HG03196 (cell line): ENCODE results near the gene PACS2.
A peak's percentile ranks its signal among the peaks of the same experiment; 100 is the strongest.
"Not testable (repeated sequence)": the region's sequence is repeated elsewhere in the genome, so short reads cannot be mapped to it uniquely, and the experiment has no call there.

Experiments used
- ATAC-seq: cut with Tn5 transposase; IDR thresholded peaks from one replicate; pipeline ENCODE4 v1.9.1; 2021; ENCODE audit not compliant: unreplicated experiment

PACS2 gene

GRCh38 chr14:105314287-105315200 is at the start of gene PACS2:
Gene PACS2 (plus strand): TSS chr14:105314748. CDS start chr14:105314919, 171 bp downstream.
- ATAC-seq: peak; percentile 62

GRCh38 chr14:105267820-105268548 is 46.6 kb upstream of the PACS2 start:
- ATAC-seq: no peak

- no peak for ATAC-seq
These were observed 45.7 kb upstream of the PACS2 start for GRCh38 chr14:105268736-105269354.

DNA sequence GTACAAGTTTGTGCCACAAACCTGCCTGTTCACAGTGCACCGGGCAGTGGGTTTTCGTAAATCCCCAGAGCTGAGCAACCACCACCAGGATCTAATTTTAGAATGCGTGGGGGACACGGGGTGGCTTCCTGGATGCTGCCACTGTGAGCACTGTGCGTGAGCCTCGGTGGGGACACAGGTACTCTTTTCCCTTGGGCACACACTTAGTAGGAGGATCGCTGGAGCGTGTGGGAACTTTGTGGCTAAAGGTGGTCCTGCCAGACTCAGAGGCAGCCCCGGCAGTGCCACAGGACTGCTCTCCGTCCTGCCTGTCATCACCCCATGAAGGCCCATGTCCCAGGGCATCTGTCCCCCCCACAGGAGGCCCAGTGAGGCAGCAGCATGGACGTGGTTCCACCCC is 45.1 kb upstream of the PACS2 start:
- ATAC-seq: no peak

DNA sequence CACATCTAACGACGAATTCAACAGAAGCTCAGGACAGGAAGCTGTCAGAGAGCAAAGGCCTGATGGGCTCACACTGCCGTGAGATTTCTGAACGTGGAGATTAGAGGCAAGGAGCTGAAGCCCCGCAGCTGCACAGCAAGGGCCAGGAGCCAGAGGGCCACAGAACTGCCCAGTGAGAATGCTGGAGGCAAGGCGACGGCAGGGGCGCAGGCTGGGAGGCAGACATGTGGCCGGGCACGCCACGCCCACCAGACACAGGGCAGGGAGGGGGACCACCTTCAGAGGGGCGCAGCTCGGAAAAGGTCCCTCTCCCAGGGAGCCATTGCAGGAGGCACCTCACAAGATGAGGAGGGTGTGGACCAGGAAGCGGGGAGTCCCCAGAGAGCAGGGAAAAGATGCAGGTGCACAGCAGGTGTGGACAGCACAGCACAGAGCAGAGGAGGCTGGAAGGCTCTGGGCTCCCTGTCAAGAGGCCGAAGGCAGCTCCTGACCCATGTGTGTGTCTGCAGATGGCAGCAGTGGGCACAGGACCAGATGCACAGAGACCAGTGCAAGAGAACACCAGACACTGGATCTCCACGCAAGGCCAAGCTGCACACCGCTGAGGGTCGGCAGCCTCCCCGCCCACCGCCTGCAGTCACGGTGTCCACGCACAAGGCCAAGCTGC is 43.2 kb upstream of the PACS2 start:
- no peak for ATAC-seq

DNA sequence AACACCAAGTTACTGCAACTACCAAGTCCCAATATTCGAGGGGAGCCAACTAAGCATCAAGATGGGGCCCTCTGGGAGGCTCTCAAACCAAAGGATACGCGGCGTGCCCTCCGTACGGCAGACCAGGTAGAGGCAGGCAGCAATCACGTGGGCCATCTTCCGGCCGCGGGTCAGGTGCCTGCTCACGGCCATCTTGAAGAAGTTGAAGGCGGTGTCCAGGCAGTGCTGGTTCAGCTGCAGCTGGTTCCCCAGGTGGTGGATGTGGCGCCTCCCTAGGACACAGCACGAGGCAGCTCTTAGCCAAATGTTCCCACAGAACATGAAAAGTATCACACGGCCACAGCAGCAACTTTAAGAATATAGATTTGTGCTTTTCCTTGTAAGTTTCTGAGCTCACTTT is 41.9 kb upstream of the PACS2 start:
- ATAC-seq: no peak

DNA sequence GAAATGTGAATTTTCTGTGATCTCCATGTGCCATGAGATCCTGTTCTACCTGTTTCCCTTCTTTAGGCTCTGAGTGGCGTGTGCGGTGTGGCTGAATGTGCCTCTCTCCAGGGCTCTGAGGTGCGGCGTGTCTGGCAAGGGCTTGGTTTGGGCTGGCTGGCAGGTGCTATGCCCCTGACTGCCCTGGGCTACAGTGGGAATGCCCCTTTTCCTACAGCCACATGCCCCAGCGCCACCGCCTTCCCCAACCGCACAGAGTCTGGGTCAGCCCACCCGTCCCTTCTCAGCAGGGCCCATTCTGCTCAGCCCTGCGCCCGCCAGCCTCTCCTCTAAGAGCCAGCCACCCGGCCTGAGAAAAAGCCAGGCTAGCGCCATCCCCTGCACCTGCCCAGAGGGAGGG is 41.5 kb upstream of the PACS2 start:
- ATAC-seq: no peak

- no peak for ATAC-seq
These were observed 39.9 kb upstream of the PACS2 start for GRCh38 chr14:105274637-105275036.

DNA sequence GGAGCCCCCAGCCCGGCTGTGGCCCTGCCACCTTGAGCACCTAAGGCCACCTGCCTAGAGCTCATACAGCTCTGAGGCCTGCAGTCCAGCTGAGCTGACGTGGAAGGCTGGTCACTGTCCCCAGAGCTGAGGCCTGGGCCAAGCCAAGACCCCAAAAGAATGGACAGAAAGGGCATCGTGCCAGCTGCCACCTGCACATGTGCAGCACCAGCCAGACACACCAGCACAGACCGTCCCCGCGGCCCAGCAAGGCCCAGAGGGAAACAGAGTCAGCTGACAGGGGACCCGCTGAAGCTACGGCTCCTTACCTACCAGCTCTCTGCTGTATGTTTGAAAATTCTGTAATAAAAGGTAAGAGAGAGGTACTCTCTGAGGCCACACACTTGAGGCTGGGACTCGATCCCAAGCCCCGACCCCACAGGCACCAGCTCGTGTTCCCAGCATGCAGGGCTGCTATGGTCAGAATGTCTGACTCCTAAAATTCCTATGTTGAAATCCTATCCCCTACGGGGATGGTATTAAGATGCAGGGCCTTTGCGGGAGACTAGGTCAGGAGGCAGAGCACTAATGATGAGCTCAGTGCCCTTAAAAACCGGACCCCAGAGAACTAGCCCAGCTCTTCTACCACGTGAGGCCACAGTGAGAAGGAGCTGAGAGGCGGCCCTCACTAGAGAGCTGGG is 39.1 kb upstream of the PACS2 start:
- ATAC-seq: no peak

GRCh38 chr14:105277448-105277847 is 37.1 kb upstream of the PACS2 start:
- not testable (repeated sequence) for ATAC-seq

GRCh38 chr14:105279642-105280361 is 34.7 kb upstream of the PACS2 start:
- no peak for ATAC-seq

DNA sequence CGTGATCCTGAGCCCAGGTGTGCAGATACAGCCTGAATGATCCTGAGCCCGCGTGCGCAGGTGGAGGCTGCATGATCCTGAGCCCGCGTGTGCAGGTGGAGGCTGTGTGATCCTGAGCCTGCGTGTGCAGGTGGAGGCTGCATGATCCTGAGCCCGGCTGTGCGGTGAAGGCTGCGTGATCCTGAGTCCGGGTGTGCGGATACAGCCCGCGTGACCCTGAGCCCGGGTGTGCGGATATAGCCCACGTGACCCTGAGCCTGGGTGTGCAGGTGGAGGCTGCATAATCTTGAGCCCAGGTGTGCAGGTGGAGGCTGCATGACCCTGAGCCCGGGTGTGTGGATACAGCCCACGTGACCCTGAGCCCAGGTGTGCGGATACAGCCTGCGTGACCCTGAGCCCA is 34.0 kb upstream of the PACS2 start:
- ATAC-seq: no peak

GRCh38 chr14:105281371-105282097 is 33.0 kb upstream of the PACS2 start:
- ATAC-seq: no peak

- ATAC-seq: no peak
These were observed 32.3 kb upstream of the PACS2 start for GRCh38 chr14:105282098-105282725.

DNA sequence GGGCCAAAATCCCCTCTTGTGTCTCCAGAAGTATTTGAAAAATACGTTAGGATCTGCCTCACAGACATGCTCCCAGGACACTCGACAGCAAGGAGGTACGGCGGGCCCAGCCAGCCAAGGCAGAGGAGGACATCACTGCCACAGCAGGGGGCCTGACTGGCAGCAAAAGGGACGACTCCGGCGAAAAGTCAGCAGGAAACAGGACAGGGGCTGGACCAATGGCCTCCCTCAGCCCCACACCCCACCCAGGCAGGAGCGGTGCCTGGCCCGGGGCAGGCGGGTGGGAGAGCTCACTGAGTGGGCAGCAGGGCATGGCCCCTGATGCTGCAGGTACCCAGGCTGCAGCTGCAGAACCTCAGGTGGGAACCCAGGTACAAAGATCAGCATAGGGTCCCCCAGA is 31.5 kb upstream of the PACS2 start:
- ATAC-seq: no peak

- ATAC-seq: no peak
These were observed 30.6 kb upstream of the PACS2 start for GRCh38 chr14:105283899-105284298.

DNA sequence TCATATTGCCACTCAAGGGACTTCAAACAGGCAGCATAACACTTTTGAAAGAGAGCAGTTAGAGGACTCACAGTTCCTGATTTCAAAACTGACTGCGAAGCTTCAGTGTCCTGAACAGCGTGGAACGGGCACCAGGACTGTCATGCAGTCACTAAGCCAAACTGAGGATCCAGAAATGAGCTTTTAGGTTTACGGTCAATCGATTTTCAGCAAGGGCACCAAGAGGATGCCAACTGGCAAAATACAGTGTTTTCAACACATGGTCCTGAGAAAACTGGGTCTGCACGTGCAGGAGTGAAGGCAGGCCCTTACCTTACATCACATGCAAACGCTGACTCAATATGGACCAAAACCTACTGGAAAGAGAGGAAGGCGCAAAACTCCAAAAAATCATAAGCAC is 29.4 kb upstream of the PACS2 start:
- no peak for ATAC-seq

GRCh38 chr14:105286759-105287144 is 27.8 kb upstream of the PACS2 start:
- no peak for ATAC-seq
